GM19099 (cell line): ENCODE measurements around the gene ZNF283.

ENCODE experiments used
- POLR2A ChIP-seq: IDR thresholded peaks from 3 replicates; pipeline ENCODE4 v1.6.1; 2011; ENCODE audit warnings: low read depth; ENCODE audit not compliant: insufficient read length; ENCODE audit errors: extremely low read depth

Gene ZNF283

DNA sequence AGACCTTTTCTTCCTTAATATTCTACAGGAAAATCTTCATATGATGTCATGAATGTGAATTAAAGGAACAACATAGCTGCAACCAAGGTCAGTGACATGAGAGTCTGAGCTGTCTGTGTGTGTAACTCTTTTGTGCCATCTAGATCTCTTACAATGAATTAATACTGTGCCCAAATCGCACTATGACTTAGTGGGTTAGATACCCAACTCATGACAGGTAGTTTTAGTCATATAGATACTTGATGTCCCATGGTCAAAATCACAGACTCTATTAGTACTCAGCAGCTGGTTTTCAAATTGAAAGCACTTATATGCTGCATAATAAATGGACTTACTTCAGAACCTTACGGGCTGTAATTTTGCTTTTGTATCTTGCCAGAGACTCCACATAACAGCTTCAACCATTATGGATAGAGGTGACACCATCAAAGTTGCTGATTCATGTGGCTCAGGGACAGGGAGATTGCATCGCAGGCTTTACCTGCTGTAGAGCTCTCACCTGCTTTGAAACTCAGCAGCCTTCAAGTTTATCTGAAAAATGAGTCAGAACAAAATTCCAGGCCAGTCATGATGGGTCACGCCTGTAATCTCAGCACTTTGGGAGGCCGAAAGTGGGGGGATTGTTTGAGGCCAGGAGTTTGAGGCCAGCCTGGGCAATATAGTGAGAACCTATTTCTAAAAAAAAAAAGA is 12.3 kb upstream of the ZNF283 start:
- TF ChIP-seq POLR2A: no peak

DNA sequence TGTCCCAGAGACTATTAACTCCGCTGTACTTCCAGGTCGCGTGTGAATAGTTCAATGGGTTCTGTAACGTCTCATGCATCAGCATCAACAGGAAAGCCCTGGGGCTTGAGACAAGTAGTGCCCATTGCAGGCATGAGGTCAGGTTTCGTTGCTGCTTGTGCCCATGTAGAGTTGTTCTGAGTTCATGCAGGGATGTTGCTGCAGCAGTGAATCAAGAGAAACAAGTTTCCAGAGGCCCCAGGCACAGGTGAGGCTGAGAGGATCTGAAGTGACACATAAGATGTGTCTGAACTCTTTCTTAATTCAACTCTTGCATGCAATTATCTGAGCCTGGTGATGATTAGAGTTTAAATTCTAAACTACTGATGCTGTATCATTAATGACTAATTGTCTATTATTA is 8.6 kb upstream of the ZNF283 start:
- TF ChIP-seq POLR2A: no peak

- TF ChIP-seq POLR2A: no peak
Measured at GRCh38 chr19:43820098-43820883, 6.8 kb upstream of the ZNF283 start.

DNA sequence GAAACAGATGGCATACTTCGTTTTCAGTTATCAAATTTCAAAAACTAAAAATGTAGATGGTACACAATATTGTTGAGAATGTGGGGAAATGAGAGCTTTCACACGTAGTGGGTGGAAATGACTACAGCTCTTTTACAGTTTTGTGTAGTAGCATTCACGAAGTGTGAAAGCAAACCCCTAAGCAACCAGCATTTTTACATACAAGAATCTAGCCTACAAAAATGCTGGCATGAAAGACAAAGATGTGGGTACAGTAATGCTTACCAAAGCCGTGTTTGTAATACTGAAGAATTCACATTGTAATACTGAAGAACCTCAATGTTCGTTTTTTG is 6.3 kb upstream of the ZNF283 start:
- TF ChIP-seq POLR2A: no peak

GRCh38 chr19:43839139-43839538 is 12.0 kb downstream of the ZNF283 start:
- TF ChIP-seq POLR2A: no peak

DNA sequence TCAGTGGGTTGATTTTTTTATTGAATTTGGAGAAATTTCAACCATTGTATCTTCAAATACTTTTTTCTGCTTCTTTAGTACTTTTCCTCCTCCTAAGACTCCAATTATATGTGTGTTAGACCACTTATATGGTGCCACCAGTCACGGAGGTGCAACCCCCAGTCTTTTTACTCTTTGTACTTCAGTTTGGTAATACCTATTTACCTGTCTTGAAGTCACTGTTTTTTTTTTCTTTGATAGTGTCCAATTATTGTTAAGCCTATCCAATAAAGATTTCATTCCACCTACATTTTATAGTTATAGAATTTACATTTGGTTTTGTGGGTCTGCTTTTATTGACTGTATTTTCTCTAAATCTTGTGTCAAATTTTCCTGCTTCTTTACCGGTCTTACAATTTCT is 14.9 kb downstream of the ZNF283 start:
- no peak for TF ChIP-seq POLR2A

DNA sequence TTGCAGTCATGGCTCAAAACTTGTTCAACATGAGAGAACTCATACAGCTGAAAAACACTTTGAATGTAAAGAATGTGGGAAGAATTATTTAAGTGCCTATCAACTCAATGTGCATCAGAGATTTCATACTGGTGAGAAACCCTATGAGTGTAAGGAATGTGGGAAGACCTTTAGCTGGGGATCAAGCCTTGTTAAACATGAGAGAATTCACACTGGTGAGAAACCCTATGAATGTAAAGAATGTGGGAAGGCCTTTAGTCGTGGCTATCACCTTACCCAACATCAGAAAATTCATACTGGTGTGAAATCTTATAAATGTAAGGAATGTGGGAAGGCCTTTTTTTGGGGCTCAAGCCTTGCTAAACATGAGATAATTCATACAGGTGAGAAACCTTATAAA is 20.1 kb downstream of the ZNF283 start:
- TF ChIP-seq POLR2A: no peak

GRCh38 chr19:43847884-43848283 is 20.8 kb downstream of the ZNF283 start:
- no peak for TF ChIP-seq POLR2A

DNA sequence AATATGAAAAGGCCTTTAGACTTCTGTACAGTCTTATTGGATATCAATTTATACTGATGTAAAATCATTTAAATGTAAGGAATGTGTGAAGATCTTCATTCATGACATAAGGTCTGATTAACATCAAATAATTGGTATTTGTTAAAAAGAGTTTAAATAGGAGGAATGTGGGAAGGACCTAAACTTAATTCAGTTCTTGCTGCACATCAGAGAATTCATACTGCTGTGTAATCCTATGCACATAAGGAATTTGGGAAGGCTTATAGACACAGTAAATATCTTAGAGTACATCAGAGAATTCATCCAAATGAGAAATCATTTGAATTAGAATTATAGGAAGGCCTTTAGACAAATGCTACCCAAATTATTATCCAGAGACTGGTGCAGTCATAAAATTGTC is 21.7 kb downstream of the ZNF283 start:
- TF ChIP-seq POLR2A: no peak

- TF ChIP-seq POLR2A: no peak
Measured at GRCh38 chr19:43858174-43858573, 31.1 kb downstream of the ZNF283 start.

DNA sequence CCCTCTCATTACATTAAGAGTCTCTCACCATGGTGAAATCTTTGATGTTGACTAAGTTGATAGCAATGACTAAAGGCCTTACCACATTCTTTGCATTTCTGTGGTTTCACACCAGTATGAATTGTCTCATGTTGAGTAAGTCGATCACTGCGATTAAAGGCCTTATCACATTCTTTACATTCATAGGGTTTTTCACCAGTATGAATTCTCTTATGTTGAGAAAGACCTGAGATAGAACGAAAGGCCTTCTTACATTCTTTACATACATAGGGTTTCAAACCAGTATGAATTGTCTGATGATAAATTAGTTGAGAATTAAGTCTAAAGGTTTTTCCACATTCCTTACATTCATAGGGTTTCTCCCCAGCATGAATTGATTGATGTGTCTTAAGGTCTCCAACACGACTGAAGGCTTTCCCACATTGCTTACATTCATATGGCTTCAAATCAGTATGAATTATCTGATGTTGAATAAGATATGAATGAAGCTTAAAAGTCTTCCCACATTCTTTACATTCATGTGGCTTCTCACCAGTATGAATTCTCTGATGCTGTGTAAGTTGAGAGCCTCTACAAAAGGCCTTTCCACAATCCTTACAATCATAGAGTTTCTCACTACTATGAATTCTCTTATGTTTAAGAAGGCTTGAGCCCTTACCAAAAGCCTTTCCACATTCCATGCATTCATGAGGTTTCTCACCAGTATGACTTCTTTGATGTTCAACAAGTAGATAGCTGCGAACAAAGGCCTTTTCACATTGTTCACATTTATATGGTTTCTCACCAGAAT is 45.6 kb downstream of the ZNF283 start:
- no peak for TF ChIP-seq POLR2A

- TF ChIP-seq POLR2A: no peak
Measured at GRCh38 chr19:43880483-43880882, 53.4 kb downstream of the ZNF283 start.

DNA sequence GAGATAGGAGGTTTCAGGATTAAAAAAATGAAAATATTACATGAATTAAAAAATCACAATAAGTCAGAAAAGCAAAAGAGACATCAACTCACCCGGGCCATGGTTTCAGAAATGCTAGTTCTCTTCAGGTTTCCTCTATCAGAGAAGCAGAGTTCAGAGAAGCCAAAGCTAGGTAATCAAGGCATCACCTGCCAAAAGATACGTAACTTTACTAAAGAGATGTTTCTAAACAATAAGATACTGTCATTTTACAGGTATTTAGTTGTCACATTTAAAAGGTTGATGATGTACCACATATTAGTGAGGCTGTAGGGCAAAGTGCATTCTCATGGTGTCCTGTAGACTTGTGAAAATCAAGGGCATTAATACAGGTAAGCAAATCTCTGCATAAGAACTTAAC is 56.7 kb downstream of the ZNF283 start, which contains the start of gene ZNF404:
TSS of gene ZNF404 (minus strand) at position 101 of the 400 bp plus-strand sequence.
- no peak for TF ChIP-seq POLR2A

GRCh38 chr19:43895727-43896308 is 68.7 kb downstream of the ZNF283 start:
- TF ChIP-seq POLR2A: no peak
